NCI-H345 (cell line): ENCODE data around the gene PTPRN2.
"Not testable (repeated sequence)": the region's sequence is repeated elsewhere in the genome, so short reads cannot be mapped to it uniquely, and the experiment has no call there.

ENCODE experiments used
- DNase-seq: peaks from one replicate; lab custom pipeline; 2025; lab: John Stamatoyannopoulos, UW

The PTPRN2 gene

DNA sequence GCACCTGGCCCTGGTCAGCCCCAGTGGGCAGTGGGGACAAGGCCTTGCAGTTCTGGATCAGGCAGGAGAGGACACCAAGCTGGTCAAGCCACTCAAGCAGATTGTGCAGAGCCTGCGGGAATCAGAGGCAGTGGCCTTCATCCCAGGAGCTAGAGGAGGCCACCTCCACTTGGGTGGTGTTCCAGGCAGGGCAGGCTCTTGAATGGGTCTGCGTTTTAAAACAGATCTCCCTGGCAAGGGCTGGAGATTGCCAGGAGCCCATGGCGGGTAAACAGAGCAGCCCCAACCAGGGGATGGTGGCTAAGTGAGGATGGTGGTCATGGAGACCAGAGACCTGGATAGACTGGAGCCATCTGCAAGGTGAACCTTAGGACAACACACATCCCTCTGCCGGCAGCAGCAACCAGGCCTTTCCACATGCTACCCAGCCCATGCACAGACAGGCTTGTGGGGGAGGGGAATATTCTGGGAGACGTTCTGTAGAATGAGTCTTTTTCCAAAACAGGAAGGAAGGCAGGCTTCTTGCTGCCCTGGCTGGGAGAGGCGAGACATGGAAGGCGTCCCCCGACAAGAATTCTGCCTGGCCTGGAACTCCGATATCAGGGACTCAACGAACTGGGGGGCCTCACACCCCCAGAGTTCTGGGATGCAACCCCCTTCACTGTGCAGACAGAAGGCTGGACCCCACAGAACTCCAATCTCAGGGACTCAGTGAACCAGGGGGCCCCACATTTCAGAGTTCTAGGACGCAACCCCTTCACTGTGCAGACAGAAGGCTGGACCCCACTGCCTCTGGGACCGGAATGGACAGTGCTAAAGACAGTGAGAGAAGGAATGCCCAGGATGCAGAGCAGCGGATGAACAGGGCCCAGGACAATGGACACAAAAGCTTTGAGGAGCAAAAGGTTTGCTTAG, 264.8 kb downstream of the PTPRN2 start:
- no peak for DNase-seq

DNA sequence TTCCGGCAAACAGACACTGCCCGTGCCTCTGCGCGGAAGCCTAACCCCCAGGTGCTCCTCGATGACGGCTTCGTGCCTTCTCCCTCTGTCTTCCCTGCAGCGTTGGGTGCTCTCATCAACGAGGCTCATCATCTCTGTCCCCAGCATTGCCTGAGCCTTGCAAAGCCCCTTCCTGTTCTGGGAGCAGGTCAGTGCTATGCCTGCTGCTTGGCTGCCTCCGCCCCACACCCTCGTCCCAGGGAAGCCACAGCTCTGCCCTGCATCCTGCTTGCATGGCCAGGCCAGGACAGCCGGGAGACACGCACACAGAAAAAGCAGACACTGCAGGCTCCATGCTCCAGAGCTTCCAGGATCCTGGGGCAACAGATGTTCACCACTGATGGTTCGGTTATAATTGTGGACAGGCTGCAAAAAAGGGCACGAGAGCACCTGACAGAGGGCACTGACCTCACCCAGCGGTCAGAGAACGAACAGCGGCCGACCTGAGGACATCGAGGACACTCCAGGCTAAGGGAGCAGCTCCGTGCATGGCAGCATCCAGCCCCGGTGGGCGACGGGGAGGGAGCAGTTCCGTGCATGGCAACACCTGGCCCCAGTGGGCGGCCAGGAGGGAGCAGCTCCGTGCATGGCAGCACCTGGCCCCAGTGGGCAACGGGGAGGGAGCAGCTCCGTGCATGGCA, 265.5 kb downstream of the PTPRN2 start:
- no peak for DNase-seq

DNA sequence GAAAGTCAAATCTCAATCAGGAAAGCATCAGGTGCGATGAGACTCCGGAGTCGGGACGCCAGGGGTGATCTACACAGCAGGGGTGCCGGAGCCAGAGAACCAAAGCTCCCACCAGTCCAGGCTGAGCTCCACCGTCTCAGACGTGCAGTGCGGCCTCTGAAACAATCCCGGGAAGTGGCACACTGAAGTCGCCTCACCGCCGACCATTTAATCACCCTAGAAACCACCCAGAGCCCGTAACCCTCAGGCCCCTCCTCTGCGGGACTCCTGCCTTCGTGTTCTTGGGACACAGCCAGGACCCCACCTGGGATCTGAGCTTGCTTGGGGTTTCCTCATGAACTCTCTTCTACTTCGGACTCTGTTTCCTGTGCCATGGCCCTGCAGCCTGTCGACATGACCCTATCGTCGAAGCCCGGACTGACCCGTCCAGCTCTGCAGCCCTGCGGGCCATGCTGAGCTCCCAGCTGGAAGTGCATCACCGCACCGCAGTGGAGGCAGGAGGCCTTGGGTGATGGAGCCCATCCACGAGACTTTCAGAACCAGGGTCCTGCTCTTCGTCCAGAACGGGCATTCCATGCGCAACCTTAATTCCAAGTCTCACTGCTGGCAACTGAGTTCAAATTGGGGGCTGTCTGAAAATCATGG, 266.4 kb downstream of the PTPRN2 start:
- DNase-seq, result no peak

GRCh38 chr7:158320328-158320727, 267.3 kb downstream of the PTPRN2 start:
- DNase-seq, result no peak

DNA sequence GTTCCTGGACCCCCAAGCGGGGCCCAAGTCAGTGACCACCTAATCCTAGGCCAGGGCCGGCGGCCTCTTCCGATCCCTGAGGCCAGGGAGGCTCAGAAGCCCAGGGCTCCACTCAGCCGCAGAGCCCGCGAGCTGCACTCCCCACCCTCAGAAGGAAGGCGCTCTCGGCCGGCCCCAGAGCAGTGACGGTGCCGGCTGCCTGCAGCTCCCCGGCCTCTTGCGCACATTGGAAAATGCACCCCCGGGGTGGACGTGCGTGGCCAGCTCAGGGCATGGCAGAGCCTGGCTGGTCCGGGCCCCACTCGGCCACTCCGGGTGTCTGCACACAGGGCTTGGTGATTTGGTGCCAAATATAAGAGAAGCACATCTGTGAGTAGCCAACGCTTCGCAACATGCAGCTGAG, 269.1 kb downstream of the PTPRN2 start:
- no peak for DNase-seq

- no peak for DNase-seq
Measured at GRCh38 chr7:158317238-158318205, 270.1 kb downstream of the PTPRN2 start.

- no peak for DNase-seq
Measured at GRCh38 chr7:158316466-158317031, 271.1 kb downstream of the PTPRN2 start.

- no peak for DNase-seq
Measured at GRCh38 chr7:158315881-158316280, 271.7 kb downstream of the PTPRN2 start.

GRCh38 chr7:158315326-158315725, 272.3 kb downstream of the PTPRN2 start:
- DNase-seq, result no peak

DNA sequence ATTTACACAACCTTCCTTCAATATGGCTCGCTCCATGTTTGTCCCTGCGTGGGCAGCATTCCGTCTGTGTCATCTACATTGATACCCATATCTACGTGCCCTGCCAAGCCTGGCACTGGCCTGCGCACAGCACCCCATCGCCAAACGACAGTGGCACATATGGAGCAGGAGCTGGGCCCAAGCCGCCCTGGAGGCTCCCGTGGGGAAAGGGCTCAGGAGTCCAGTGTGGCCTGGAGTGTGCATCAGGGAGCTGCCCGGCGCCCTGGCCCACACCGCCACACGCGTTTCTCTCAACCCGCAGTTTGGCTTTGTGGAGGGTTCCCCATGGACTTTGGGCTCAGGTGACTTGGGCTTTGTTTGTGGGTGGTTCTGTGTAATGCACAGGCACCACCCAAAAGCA, 273.2 kb downstream of the PTPRN2 start:
- no peak for DNase-seq

DNA sequence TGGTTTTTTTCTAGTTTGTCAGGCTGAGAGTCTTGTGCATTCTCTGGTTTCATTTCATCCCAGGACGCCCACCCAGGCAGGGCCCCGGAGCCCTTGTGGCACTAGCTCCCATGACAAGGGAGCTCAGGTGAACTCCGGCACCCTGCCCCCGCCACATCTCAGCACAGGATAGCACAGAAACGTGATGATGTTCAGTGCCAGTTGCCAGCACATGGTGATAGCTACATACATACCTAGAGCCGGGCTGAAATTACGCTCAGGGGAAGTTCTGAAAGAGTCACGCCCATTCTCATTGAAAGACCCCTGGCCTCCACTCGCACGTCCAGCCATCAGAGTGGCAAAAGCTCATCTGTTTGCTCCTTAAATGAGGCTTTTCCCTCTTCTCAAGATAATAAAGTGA, 273.7 kb downstream of the PTPRN2 start:
- no peak for DNase-seq

DNA sequence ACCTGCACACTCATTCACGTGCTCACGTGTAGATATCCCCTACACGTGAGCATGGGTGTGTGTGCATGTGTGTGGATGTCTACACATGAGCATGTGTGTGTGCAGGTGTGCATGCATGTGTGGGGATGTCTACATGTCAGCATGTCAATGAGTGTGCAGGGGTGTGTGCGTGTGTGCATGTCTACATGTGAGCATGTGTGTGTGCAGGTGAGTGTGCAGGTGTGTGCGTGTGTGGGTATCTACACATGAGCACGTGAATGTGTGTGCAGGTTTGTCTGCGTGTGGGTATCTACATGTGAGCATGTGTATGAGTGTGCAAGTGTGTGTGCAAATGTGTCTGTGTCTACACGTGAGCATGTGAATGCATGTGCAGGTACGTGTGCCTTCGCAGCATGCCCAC, 274.8 kb downstream of the PTPRN2 start:
- no peak for DNase-seq

DNA sequence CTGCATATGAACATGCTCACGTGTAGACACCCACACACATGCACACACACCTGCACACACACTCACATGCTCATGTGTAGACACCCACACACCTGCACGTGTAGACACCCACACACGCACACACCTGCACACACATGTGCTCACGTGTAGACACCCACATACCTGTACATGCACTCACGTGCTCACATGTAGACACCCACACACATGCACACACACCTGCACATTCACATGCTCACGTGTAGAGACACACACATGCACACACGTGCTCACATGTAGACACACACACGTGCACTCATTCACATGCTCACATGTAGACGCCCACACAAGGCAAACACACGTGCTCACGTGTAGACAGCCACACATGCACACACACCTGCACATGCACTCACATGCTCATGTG, 275.8 kb downstream of the PTPRN2 start:
- no peak for DNase-seq

- no peak for DNase-seq
Measured at GRCh38 chr7:158310924-158311666, 276.5 kb downstream of the PTPRN2 start.

GRCh38 chr7:158309868-158310763, 277.5 kb downstream of the PTPRN2 start:
- no peak for DNase-seq

GRCh38 chr7:158308001-158308400, 279.6 kb downstream of the PTPRN2 start:
- no peak for DNase-seq

DNA sequence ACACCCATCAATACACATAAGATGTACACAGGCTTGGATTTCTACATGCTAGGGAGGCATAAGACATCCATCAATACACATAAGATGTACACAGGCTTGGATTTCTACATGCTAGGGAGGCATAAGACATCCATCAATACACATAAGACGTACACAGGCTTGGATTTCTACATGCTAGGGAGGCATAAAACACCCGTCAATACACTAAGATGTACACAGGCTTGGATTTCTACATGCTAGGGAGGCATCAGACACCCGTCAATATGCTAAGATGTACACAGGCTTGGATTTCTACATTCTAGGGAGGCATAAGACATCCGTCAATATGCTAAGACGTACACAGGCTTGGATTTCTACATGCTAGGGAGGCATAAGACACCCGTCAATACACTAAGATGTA, 283.6 kb downstream of the PTPRN2 start:
- not testable (repeated sequence) for DNase-seq

DNA sequence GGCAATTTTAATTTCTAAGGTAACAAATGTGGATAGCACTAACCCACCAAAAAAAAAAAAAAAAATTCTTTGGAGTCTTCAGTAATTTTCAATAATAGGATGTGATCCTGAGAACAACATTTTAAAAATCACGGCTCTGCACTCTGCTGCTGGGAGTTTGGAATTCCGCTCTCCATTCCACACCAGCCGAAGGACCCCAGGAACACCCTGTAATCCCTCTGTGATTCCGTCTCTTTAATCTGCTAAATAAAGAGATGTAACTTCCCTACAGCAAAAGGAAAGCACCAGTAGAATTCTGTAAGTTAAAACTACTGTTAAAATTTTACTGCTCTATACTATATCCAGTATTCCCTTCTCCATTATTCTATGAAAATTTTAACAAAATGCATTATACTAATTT, 284.5 kb downstream of the PTPRN2 start:
- no peak for DNase-seq

DNA sequence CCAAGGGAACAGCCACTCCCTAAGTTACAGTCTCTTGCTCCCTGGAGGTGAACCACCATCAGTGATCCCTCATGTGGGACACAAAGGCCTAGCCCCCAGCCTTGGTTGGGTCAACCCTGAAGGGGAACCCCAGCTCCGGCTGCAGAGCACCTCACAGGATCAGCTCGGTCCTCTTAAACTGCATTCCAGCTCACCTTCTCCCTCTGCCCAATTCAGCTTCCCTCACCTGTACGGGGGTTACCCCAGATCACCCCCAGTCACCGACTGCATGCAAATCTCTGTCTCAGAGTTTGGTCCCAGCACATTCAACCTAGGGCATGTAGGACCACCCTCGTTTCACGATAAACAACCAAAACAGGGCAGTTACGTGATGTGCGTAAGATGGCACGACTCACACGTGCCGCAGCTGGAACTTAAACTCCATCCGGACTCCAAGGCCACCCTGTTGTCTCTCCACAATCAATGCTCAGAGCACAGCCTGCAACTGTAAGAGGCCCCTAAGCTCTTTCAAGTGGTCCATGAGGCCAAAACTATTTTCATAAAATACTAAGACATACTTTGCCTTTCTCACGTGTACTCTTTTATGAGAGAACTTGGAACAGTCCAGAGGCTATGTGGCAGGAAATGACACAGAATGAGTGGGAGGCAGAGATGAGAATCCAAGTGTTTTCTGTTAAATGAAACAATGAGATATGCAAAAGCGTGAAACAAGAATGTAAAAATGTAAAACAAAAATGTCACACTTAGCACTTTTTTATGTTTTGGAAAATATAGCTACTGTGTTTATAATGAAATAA, 285.2 kb downstream of the PTPRN2 start:
- DNase-seq, result no peak
